Transverse colon (tissue), 3 donors: ENCODE measurements around the gene PTPRN2.

ENCODE experiments used
- CTCF ChIP-seq, 5 experiments: fragments of 200-600 bp in 3 of 5; fragments of 450-650 bp in 2 of 5; sonication (generic) in 3 of 5; IDR thresholded peaks; 1 replicate in 2 of 5; 2 replicates in 3 of 5; pipeline ENCODE4 v1.5.1; 2016 to 2017; ENCODE audit warnings: antibody characterized with exemption in 5 of 5, inconsistent platforms in 3 of 5, mild to moderate bottlenecking in 2 of 5, moderate library complexity in 1 of 5
- EP300 ChIP-seq: sonication (generic); formaldehyde crosslinking; IDR thresholded peaks from one replicate; pipeline ENCODE4 v1.6.1; 2017; ENCODE audit warnings: antibody characterized with exemption, low read depth
- POLR2A ChIP-seq: fragments of 450-650 bp; IDR thresholded peaks from one replicate; pipeline ENCODE4 v1.6.1; 2016; ENCODE audit warnings: antibody characterized with exemption, mild to moderate bottlenecking, moderate library complexity

- TF ChIP-seq CTCF (IDR thresholded peaks at IDR 0.05) (no peak), POLR2A (no peak), EP300 (no peak)
Measured at GRCh38 chr7:158308001-158308400, 279.6 kb downstream of the PTPRN2 start.
